ENCODE measurements around the gene KRT6A. TPM values are rescaled to one million over a fixed set of nuclear protein-coding genes. Genes with fewer than 3 reads are reported as not detected.

Gene KRT6A
- total and polyA plus RNA-seq, 2 of the 8 experiments (the other 6 are each of a cell fraction or from before 2014, with no cell fraction given), result 0.11 TPM; not detected in 1

GRCh38 chr12:52439420-52439819, 53.6 kb downstream of the KRT6A start:
- Histone ChIP-seq H4K5ac (ENCODE audit: insufficient read length, low read depth, low read length) (no peak overlapping the region), H3K27me3 (replicated peaks in 1 of 4; ENCODE audit: control insufficient read depth in 3 of 4, extremely low read depth in 1 of 4, insufficient read depth in 3 of 4, low read length in 3 of 4) (no peaks in the 10 kb centered on the region; a peak in 2 of 7 replicates), H2AFZ (ENCODE audit: low read length) (no peak overlapping the region), H3K18ac (ENCODE audit: extremely low read depth, low read length) (no peak overlapping the region), H3K4me2 (ENCODE audit: insufficient read depth in 1 of 2, low read depth in 2 of 2, low read length in 2 of 2) (no peak overlapping the region), H2BK20ac (ENCODE audit: low read length) (no peak overlapping the region), H3K79me2 (ENCODE audit: control insufficient read depth in 1 of 2, insufficient read depth in 2 of 2, low read length in 2 of 2) (no peaks in the 10 kb centered on the region), H2BK5ac (ENCODE audit: low read depth, low read length) (no peak overlapping the region), H3K79me1 (ENCODE audit: low read depth, low read length) (no peaks in the 10 kb centered on the region), H3K14ac (ENCODE audit: insufficient read length) (no peak overlapping the region), H3K36me3 (ENCODE audit: control insufficient read depth in 2 of 4, insufficient read depth in 4 of 4, low read length in 3 of 4) (no peaks in the 10 kb centered on the region), H4K91ac (replicated peaks; ENCODE audit: insufficient read length, low read length) (no peak overlapping the region), H3K4me3 (ENCODE audit: extremely low read depth in 1 of 4, insufficient read depth in 2 of 4, low read depth in 3 of 4, low read length in 4 of 4) (no peak overlapping the region), H2BK12ac (ENCODE audit: low read depth, low read length) (no peak overlapping the region), H4K8ac (ENCODE audit: extremely low read depth, insufficient read depth, low read length) (no peak overlapping the region), H3K23me2 (ENCODE audit: low read depth, low read length) (no peaks in the 10 kb centered on the region), H2BK15ac (ENCODE audit: low read length) (no peak overlapping the region), H3K9me3 (ENCODE audit: insufficient read depth in 2 of 2, low read depth in 1 of 2, low read length in 1 of 2) (no peaks in the 10 kb centered on the region), H3K4ac (replicated peaks; ENCODE audit: insufficient read length, low read depth, low read length) (no peak overlapping the region), H3K9ac (replicated peaks in 1 of 4; ENCODE audit: extremely low read depth in 1 of 4, low read depth in 3 of 4, low read length in 3 of 4) (no peak overlapping the region), H3K56ac (replicated peaks; ENCODE audit: insufficient read length, low read depth, low read length) (no peak overlapping the region), H4K20me1 (replicated peaks in 1 of 2; ENCODE audit: control insufficient read depth in 1 of 2, insufficient read depth in 2 of 2, low read length in 2 of 2) (no peaks in the 10 kb centered on the region), H2AK5ac (ENCODE audit: low read depth, low read length) (no peak overlapping the region), H2BK120ac (replicated peaks; ENCODE audit: low read depth, low read length) (no peak overlapping the region), H3K27ac (ENCODE audit: low read depth, low read length) (no peak overlapping the region), H3K4me1 (replicated peaks in 1 of 4; ENCODE audit: control insufficient read depth in 3 of 4, insufficient read depth in 4 of 4, low read length in 3 of 4) (peaks cover 0 to 5% (median 3%) of the 10 kb centered on the region in 4 experiments; a peak in 3 of 7 replicates), H3K23ac (ENCODE audit: insufficient read length) (no peak overlapping the region)
- FAIRE-seq (no peak), DNase-seq (ENCODE audit: low read depth in 1 of 2, low spot score in 2 of 2) (no peak)
- ChIA-PET CTCF (ENCODE audit: partially characterized antibody) (interaction anchor here (0.6 to 3.1 kb wide), 8 partner anchors 9 to 440 kb away, joined by 3 to 12 read pairs (median 4); no protein-coding TSS in a partner anchor), POLR2A (ENCODE audit: partially characterized antibody) (no interaction called here)
- 82% methylated on average over 8 of the region's 8 CpGs; no CpG with 5 or more reads in 1 of the 2 experiments for WGBS, 2 experiments (ENCODE audit: extremely low coverage in 1 of 2, insufficient coverage in 1 of 2, insufficient read length in 1 of 2, insufficient replicate concordance in 2 of 2, low coverage in 1 of 2, low lambda C conversion rate in 2 of 2, missing lambda C conversion rate in 1 of 2)
- TF ChIP-seq ASH2L (IDR thresholded peaks at IDR 0.05; ENCODE audit: low read length) (no peak), SP1 (IDR thresholded peaks at IDR 0.05; ENCODE audit: low read depth, low read length) (no peak), ATF2 (IDR thresholded peaks at IDR 0.05; ENCODE audit: low read length) (no peak), POLR2A (IDR thresholded peaks at IDR 0.05; ENCODE audit: control extremely low read depth in 1 of 2, low read depth in 2 of 2, low read length in 2 of 2) (no peak), HDAC2 (IDR thresholded peaks at IDR 0.05; ENCODE audit: borderline replicate concordance in 1 of 2, low read depth in 2 of 2, low read length in 2 of 2) (no peak), NANOG (IDR thresholded peaks at IDR 0.05; ENCODE audit: insufficient read depth, low read depth, low read length, poor library complexity, severe bottlenecking) (no peak), CEBPB (IDR thresholded peaks at IDR 0.05; ENCODE audit: low read depth, low read length) (no peak), MAX (IDR thresholded peaks at IDR 0.05) (no peak), BRCA1 (IDR thresholded peaks at IDR 0.05; ENCODE audit: low read depth, low read length) (no peak), CBX8 (IDR thresholded peaks at IDR 0.05; ENCODE audit: borderline replicate concordance, low read depth, low read length) (no peak), PHF8 (conservative IDR thresholded peaks at IDR 0.05; ENCODE audit: low read depth, low read length) (no peak), SRF (IDR thresholded peaks at IDR 0.05; ENCODE audit: low read depth, low read length) (no peak), SIX5 (IDR thresholded peaks at IDR 0.05; ENCODE audit: low read depth, low read length) (no peak)
